MM.1S (cell line): ENCODE results near the gene RFFL.

ENCODE experiments used
- EZH2 ChIP-seq: fragments of 300-600 bp; sonication (generic); optimal IDR thresholded peaks from 2 replicates; pipeline ENCODE3; 2017; ENCODE audit warnings: low read depth, mild to moderate bottlenecking, antibody characterized with exemption, low read length, mixed read lengths
- TF ChIP-seq, protein P1 (sequence below): fragments of 300-600 bp; sonication (generic); IDR thresholded peaks from 2 replicates; pipeline ENCODE4 v1.5.1; 2016; ENCODE audit warnings: antibody characterized with exemption, low read length, mixed read lengths

DNA sequence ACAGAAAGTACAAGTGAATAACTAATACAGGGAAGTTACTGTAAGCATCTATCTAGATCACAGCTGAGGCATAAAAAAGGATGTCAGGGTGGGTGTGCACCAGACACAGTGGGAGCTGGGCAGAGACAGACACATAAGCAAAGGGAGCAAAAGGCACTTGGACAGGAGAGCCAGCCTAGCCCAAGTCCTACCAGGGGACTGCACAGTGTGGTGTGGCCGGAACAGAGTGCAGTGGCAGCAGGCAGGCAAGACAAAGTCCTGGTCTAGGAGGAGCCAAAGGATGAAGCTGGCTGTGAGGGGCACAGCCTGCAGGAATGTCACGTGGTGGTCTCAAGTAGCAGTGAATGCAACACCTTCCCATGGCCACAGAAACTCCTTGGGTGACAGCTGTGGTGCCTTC, 34.3 kb upstream of the RFFL start:
- TF ChIP-seq, protein P1, sequence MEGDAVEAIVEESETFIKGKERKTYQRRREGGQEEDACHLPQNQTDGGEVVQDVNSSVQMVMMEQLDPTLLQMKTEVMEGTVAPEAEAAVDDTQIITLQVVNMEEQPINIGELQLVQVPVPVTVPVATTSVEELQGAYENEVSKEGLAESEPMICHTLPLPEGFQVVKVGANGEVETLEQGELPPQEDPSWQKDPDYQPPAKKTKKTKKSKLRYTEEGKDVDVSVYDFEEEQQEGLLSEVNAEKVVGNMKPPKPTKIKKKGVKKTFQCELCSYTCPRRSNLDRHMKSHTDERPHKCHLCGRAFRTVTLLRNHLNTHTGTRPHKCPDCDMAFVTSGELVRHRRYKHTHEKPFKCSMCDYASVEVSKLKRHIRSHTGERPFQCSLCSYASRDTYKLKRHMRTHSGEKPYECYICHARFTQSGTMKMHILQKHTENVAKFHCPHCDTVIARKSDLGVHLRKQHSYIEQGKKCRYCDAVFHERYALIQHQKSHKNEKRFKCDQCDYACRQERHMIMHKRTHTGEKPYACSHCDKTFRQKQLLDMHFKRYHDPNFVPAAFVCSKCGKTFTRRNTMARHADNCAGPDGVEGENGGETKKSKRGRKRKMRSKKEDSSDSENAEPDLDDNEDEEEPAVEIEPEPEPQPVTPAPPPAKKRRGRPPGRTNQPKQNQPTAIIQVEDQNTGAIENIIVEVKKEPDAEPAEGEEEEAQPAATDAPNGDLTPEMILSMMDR, result no peak
- TF ChIP-seq EZH2, result no peak
